Stimulated activated CD4-positive, alpha-beta T cell treated with anti-CD3 and anti-CD28 coated beads, Interleukin-1b, Interleukin-23, amount 100 ng/mL, for 24 hours (primary cell): ENCODE data around the gene PI4KA.
A peak's percentile ranks its signal among the peaks of the same experiment; 100 is the strongest.
"Not testable (repeated sequence)": the region's sequence is repeated elsewhere in the genome, so short reads cannot be mapped to it uniquely, and the experiment has no call there.

Experiments
- DNase-seq, 4 experiments: peaks; one replicate each; pipeline ENCODE4 v3.0.0-alpha.2; 2020; ENCODE audit warnings: low read depth in 4 of 4, low spot score in 1 of 4

Gene PI4KA

GRCh38 chr22:20752104-20752741, 106.4 kb downstream of the PI4KA start:
- DNase-seq, result no peak

- DNase-seq, result no peak
Observed at GRCh38 chr22:20751185-20751851, 107.3 kb downstream of the PI4KA start.

DNA sequence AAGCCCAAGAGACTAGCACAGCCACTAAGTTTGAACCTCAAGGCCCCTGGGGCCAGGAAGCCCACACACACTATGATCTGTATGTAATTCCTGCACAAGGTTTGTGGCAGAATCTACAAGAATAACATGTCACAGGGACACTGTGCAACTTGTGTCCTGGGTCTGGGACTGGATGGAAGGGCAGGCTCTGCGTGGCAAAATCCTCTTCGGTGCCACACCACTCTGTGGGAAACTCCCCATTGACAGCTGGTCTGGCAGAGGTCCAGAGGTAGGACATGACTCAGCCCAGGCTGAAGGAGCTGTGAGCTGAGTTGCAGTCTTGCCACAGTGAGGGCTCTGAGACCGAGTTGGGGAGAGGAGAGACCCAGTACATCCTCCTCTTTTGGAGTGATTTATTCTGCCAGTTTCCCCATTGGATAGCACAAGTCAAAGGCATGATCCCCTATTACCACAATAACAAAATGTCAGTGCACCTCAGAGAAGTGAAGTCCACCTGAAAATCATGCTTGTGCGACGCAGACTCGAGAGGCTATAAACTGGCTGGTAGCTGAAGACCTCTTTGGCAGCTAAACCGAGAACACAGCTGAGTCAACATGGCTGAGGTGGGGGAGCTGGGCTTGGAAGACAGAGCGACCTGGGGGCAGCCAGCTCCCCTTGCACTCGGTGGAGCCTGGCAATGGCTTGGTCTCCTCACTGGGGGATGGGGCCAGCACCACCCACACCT, 108.0 kb downstream of the PI4KA start:
- DNase-seq, result peak in 3 of 4 experiments; percentile 6 to 23 (median 7)

- no peak for DNase-seq
Observed at GRCh38 chr22:20749453-20749852, 109.2 kb downstream of the PI4KA start.

GRCh38 chr22:20748731-20749428, 109.7 kb downstream of the PI4KA start:
- no peak for DNase-seq

DNA sequence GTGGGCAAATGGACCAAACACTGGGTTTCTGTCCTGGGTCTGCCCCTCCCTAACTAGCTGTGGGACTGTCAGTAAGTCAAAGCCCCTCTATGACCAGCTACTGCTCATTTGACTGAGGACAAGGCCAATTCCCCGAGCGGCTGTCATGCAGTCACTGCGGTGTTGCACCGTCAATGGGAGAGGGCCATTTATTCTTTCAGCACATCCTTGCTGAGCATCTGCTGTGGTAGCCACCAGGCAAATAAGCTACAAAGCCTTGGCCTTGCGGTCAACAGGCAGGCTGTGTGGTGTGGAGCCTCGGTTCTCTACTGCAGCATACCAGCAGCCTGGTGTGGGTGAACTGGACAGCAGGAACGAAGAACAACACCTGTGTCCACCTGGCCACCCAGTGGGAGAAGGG, 110.5 kb downstream of the PI4KA start:
- no peak for DNase-seq

DNA sequence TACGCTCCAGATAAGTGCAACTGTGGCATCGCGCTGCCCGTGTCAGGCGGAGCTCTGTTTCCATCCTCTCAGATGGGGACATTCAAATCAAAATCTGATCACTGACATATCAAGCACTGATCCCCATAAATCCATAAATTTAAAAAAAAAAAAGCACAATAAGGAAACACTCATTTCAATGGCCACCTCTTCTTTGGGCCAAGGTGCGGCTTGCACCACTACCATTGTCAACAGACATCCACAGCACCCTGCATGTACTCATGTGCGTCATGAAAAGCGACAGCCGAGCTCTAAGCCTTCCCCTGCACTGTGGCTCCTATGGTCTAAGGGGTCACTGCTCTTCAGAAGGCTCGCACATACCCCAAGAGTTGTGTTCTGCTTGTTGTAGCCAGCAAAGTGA, 111.4 kb downstream of the PI4KA start:
- no peak for DNase-seq

- DNase-seq, result no peak
Observed at GRCh38 chr22:20746431-20747189, 112.0 kb downstream of the PI4KA start.

DNA sequence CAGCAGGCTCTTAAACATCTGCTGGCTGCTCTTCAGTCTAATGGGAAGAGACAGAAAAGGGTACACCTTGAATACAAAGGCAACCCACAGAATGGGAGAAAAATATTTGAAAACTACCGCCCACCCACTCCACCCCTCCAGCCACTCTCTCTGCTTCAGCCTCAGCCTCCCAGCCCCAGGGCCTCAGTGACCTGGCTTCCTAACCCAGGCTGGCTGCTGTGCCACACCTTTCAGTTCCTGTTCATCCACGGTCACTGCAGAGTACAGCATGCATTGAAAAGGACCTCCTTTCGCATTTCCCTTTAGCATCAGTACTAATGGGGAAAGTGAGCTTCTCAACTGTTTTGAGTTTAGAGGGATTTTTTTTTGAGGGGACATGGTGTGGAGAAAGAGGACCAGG, 113.5 kb downstream of the PI4KA start:
- no peak for DNase-seq

DNA sequence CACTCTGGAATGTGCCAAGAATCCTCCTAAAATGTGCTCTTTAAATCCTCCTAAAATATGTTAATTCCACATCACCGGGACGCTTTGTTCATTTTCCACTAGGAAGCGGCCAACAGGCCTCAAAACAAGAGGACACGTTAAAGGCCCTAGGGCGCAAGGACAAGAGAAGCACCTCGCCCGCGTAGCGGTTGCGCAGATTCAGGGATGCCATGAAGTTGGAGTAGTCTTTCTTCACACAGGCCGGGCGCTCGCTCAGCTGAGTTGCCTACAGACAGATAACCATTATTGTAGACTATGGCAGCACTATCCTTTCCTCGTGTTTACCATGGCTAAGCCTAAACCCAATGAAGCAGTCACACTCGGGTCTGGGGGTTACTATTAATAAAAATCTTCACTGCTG, 114.2 kb downstream of the PI4KA start:
- DNase-seq, result no peak

GRCh38 chr22:20742764-20743163, 115.8 kb downstream of the PI4KA start:
- DNase-seq, result no peak

GRCh38 chr22:20741634-20742581, 116.7 kb downstream of the PI4KA start:
- DNase-seq, result peak in 3 of 4 experiments; percentile 19 to 27 (median 19)

DNA sequence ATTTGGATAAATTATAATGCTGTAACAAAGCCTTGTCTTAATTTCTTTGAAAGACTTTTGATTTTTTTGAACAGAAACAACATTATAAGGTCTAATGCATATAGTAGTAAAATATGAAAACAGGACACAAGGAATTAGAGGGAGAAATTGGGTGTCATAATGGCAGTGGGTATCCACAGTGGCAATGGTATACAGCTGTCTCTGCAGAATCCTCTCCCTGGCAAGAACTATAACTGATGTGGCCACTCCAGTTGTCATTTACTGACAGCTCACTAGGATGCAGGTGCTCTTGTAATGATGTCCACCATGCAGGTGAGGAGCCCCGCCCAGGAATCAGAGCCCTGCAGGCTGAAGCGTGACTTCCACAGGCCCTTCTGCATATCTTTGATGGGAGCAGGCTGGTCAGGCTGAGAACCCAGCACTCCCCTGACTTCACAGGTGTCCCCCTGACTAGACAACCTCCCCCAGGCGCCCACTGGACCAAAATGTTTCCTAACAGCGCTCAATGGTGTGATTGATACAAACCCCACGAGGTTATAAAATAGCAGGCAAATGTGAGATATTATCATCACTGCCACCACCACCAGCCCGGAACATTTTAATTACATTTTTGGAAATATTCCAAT, 117.5 kb downstream of the PI4KA start:
- no peak for DNase-seq

DNA sequence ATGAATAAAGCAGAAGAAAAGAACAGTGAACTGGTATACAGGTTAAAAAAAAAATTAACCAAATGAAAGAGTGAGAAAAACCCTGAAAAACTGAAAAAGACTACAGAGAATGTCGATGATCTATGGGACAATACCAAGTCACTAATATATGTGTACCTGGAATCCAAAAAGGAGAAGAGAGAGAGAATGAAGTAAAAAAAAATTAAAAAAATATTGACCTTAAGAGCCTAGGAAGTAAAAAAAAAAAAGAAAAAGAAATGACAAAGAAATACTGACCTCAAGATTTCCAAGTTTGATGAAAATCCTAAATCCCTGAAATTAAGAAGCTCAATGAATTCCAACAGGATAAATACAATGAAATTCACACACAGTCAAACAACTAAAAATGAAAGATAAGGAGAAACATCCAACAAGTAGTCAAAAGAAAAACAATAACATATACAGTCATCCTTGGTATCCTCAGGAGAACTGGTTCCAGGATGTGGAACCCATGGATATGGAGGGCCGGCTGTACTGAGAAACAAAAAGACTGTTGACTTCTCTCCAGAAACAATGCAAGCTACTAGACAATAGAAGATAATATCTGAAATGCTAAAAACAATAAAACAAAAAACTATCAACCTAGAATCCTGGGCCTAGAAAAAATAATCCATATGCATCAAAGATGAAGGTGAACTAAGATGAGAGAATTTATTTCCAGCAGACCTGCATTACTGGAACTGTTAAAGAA, 118.2 kb downstream of the PI4KA start:
- DNase-seq, result no peak

- no peak for DNase-seq
Observed at GRCh38 chr22:20738394-20739089, 120.1 kb downstream of the PI4KA start.

DNA sequence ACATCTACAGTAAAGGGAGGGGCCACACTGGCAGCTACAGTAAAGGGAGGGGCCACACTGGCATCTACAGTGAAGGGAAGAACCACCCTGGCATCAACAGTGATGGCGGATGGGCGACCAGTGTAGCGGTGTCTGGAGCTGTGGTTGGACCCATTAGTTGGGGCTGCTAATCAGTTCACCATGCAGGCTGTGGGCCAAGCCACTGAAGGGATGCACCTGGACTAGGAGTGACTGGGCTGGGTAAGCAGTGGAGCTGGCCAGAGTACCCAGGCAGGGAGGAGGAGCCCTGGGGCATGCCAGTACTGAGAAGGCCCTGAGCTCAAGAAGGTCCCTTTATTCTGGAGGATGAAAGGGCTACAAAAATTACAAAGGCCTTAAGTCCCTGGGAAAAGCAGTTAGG, 121.7 kb downstream of the PI4KA start:
- not testable (repeated sequence) for DNase-seq

GRCh38 chr22:20735356-20736162, 123.1 kb downstream of the PI4KA start:
- not testable (repeated sequence) for DNase-seq
